HCT116 (cell line): ENCODE measurements around the gene ISOC1. TPM values are rescaled to one million over a fixed set of nuclear protein-coding genes. Genes with fewer than 3 reads are reported as not detected.

Source experiments
- ATAC-seq: fragments of 200-7000 bp; cut with Tn5 transposase; 2 replicates; pipeline ENCODE4 v1.9.1; 2020; ENCODE audit warnings: mild to moderate bottlenecking, moderate library complexity
- BruUV-seq: library from RNA; stranded (reverse); fragments of 400-500 nt; replicated peaks from 2 replicates; lab custom pipeline; 2021; lab: Mats Ljungman, UMichigan
- CTCF ChIA-PET: fragments of 300-600 bp; sonication (Branson Sonifier 250); formaldehyde crosslinking; loops from one replicate; lab custom pipeline; 2021; ENCODE audit warnings: antibody characterized with exemption; lab: Charles Lee
- POLR2A ChIA-PET: fragments of 300-600, 350-600 bp; sonication (Branson Sonifier 250); formaldehyde crosslinking; loops from one replicate; lab custom pipeline; 2021; ENCODE audit warnings: antibody characterized with exemption; lab: Charles Lee
- RAD21 ChIA-PET, 2 experiments: fragments of 300-600 bp; sonication (Branson Sonifier 250); formaldehyde crosslinking; loops; one replicate each; lab custom pipeline; 2023; ENCODE audit warnings: low total read pairs in 2 of 2; ENCODE audit not compliant: uncharacterized antibody in 2 of 2, unreplicated experiment in 2 of 2, low non-redundant PET in 1 of 2; lab: Charles Lee
- DNase-seq: peaks from one replicate; pipeline ENCODE4 v3.0.0-alpha.2; 2010; ENCODE audit warnings: low read depth, low spot score
- H2AFZ ChIP-seq: fragments of 200-600 bp; shearing (Covaris generic), sonication (generic); 2 replicates; pipeline ENCODE4 v1.6.1; 2017; ENCODE audit warnings: low read depth, mixed run types, mixed read lengths, antibody characterized with exemption, low read length; ENCODE audit not compliant: poor library complexity, severe bottlenecking
- H3K27ac ChIP-seq: 2 replicates; pipeline ENCODE4 v1.5.1; 2012; ENCODE audit warnings: low read depth, low read length
- H3K27me3 ChIP-seq: fragments of 200-600 bp; sonication (generic); 2 replicates; pipeline ENCODE4 v1.6.1; 2016; ENCODE audit warnings: mixed run types, low read length, mixed read lengths; ENCODE audit not compliant: insufficient read depth
- H3K36me3 ChIP-seq, 2 experiments: fragments of 200-500 bp in 1 of 2; fragments of 200-600 bp in 1 of 2; sonication (Bioruptor generic) in 1 of 2; sonication (generic) in 1 of 2; 2 replicates each; pipeline versions ENCODE4 v1.5.1 to v1.6.1; 2014 to 2016; ENCODE audit warnings: low read length in 2 of 2, inconsistent platforms in 1 of 2, mixed read lengths in 1 of 2, mixed run types in 1 of 2; ENCODE audit not compliant: insufficient read depth in 2 of 2, control insufficient read depth in 1 of 2
- H3K4me1 ChIP-seq, 2 experiments: fragments of 200-600 bp in 1 of 2; sonication (generic) in 1 of 2; 2 replicates each; pipeline versions ENCODE4 v1.5.1 to v1.6.1; 2012 to 2017; ENCODE audit warnings: low read length in 2 of 2, inconsistent platforms in 1 of 2, mild to moderate bottlenecking in 1 of 2, mixed read lengths in 1 of 2, mixed run types in 1 of 2, moderate library complexity in 1 of 2; ENCODE audit not compliant: insufficient read depth in 2 of 2, control insufficient read depth in 1 of 2
- H3K4me2 ChIP-seq: fragments of 200-600 bp; sonication (generic); 2 replicates; pipeline ENCODE4 v1.6.1; 2017; ENCODE audit warnings: mixed run types, low read length, mixed read lengths
- H3K4me3 ChIP-seq, 2 experiments: fragments of 200-600 bp in 1 of 2; sonication (generic) in 1 of 2; replicated peaks in 1 of 2; 2 replicates each; pipeline ENCODE4 v1.5.1; 2011 to 2016; ENCODE audit warnings: low read length in 2 of 2, control low read depth in 1 of 2, low read depth in 1 of 2, mild to moderate bottlenecking in 1 of 2, mixed read lengths in 1 of 2, mixed run types in 1 of 2
- H3K79me2 ChIP-seq: fragments of 200-600 bp; sonication (generic); 2 replicates; pipeline ENCODE4 v1.6.1; 2017; ENCODE audit warnings: mild to moderate bottlenecking, mixed run types, low read length, moderate library complexity, mixed read lengths; ENCODE audit not compliant: insufficient read depth
- H3K9ac ChIP-seq: fragments of 200-600 bp; sonication (generic); 2 replicates; pipeline ENCODE4 v1.6.1; 2016; ENCODE audit warnings: low read length, mixed read lengths
- H3K9me2 ChIP-seq: fragments of 200-600 bp; sonication (generic), shearing (Covaris generic); 2 replicates; pipeline ENCODE4 v1.6.1; 2017; ENCODE audit warnings: mixed run types, mild to moderate bottlenecking, moderate library complexity; ENCODE audit not compliant: insufficient read depth
- H3K9me3 ChIP-seq, 2 experiments: fragments of 200-500 bp in 1 of 2; fragments of 200-600 bp in 1 of 2; sonication (Bioruptor generic) in 1 of 2; sonication (generic) in 1 of 2; 2 replicates each; pipeline ENCODE4 v1.6.1; 2014 to 2017; ENCODE audit warnings: low read length in 2 of 2, mixed read lengths in 2 of 2, inconsistent platforms in 1 of 2, low read depth in 1 of 2, mild to moderate bottlenecking in 1 of 2, mixed run types in 1 of 2, moderate library complexity in 1 of 2; ENCODE audit not compliant: control insufficient read depth in 1 of 2, insufficient read depth in 1 of 2
- H4K20me1 ChIP-seq: fragments of 200-600 bp; sonication (generic), shearing (Covaris generic); 2 replicates; pipeline ENCODE4 v1.6.1; 2017; ENCODE audit warnings: mixed run types, mild to moderate bottlenecking, moderate library complexity; ENCODE audit not compliant: insufficient read depth
- ATF3 ChIP-seq: IDR thresholded peaks from 2 replicates; pipeline ENCODE4 v1.6.1; 2012
- CBX3 ChIP-seq: IDR thresholded peaks from 2 replicates; pipeline ENCODE4 v1.6.1; 2012; ENCODE audit warnings: low read depth
- CEBPB ChIP-seq: IDR thresholded peaks from 2 replicates; pipeline ENCODE4 v1.6.1; 2012; ENCODE audit warnings: low read depth
- CTCF ChIP-seq, 3 experiments: fragments of 200-600 bp in 1 of 3; sonication (generic) in 1 of 3; IDR thresholded peaks in 2 of 3; conservative IDR thresholded peaks in 1 of 3; 2 replicates each; pipeline ENCODE4 v1.5.1; 2012 to 2017; ENCODE audit warnings: low read depth in 2 of 3, low read length in 2 of 3, antibody characterized with exemption in 1 of 3, borderline replicate concordance in 1 of 3, control low read depth in 1 of 3, mild to moderate bottlenecking in 1 of 3, mixed read lengths in 1 of 3, mixed run types in 1 of 3, moderate library complexity in 1 of 3; ENCODE audit not compliant: insufficient read depth in 1 of 3
- EGR1 ChIP-seq: IDR thresholded peaks from 2 replicates; pipeline ENCODE4 v1.6.1; 2012; ENCODE audit warnings: low read depth
- ELF1 ChIP-seq: IDR thresholded peaks from 2 replicates; pipeline ENCODE4 v1.6.1; 2012; ENCODE audit warnings: low read depth, borderline replicate concordance
- EZH2 ChIP-seq: fragments of 200-600 bp; sonication (generic); IDR thresholded peaks from 2 replicates; pipeline ENCODE4 v1.6.1; 2017; ENCODE audit warnings: antibody characterized with exemption, mixed run types
- EZH2phosphoT487 ChIP-seq: fragments of 200-600 bp; IDR thresholded peaks from 2 replicates; pipeline ENCODE4 v1.6.1; 2018; ENCODE audit warnings: antibody characterized with exemption, borderline replicate concordance
- FOSL1 ChIP-seq: IDR thresholded peaks from 2 replicates; pipeline ENCODE4 v1.6.1; 2012; ENCODE audit warnings: low read depth
- MAX ChIP-seq: IDR thresholded peaks from 2 replicates; pipeline ENCODE4 v1.6.1; 2012
- POLR2A ChIP-seq: IDR thresholded peaks from 2 replicates; pipeline ENCODE4 v1.7.0; 2011; ENCODE audit warnings: borderline replicate concordance; ENCODE audit not compliant: insufficient read depth, insufficient read length; ENCODE audit errors: extremely low read depth
- POLR2AphosphoS5 ChIP-seq: IDR thresholded peaks from 2 replicates; pipeline ENCODE4 v1.6.1; 2011; ENCODE audit warnings: mild to moderate bottlenecking, low read depth, low read length, moderate library complexity
- REST ChIP-seq: IDR thresholded peaks from 2 replicates; pipeline ENCODE4 v1.6.1; 2012; ENCODE audit warnings: low read depth
- SP1 ChIP-seq: IDR thresholded peaks from 2 replicates; pipeline ENCODE4 v1.6.1; 2012; ENCODE audit warnings: low read depth
- SRF ChIP-seq: IDR thresholded peaks from 2 replicates; pipeline ENCODE4 v1.6.1; 2012; ENCODE audit warnings: low read depth
- TCF7L2 ChIP-seq: IDR thresholded peaks from 2 replicates; pipeline ENCODE4 v1.7.0; 2011; ENCODE audit warnings: borderline replicate concordance, inconsistent platforms; ENCODE audit not compliant: insufficient read depth, insufficient read length; ENCODE audit errors: extremely low read depth
- YY1 ChIP-seq: IDR thresholded peaks from 2 replicates; pipeline ENCODE4 v1.6.1; 2011; ENCODE audit warnings: low read length, low read depth, moderate library complexity, mild to moderate bottlenecking; ENCODE audit not compliant: insufficient replicate concordance; ENCODE audit errors: extremely low read depth
- ZBTB33 ChIP-seq: IDR thresholded peaks from 2 replicates; pipeline ENCODE4 v1.6.1; 2011; ENCODE audit warnings: mild to moderate bottlenecking, low read length, moderate library complexity; ENCODE audit not compliant: insufficient replicate concordance; ENCODE audit errors: extremely low read depth
- ZFX ChIP-seq: fragments of 450-650 bp; IDR thresholded peaks from 2 replicates; pipeline ENCODE4 v1.6.1; 2017
- ZNF274 ChIP-seq: fragments of 200-500 bp; sonication (Bioruptor generic); IDR thresholded peaks from 2 replicates; pipeline ENCODE4 v1.6.1; 2014; ENCODE audit warnings: mild to moderate bottlenecking, low read depth, low read length, inconsistent platforms
- intact Hi-C: fragments of 100-400 bp; cut with micrococcal nuclease; formaldehyde crosslinking; loops from 2 replicates; pipeline ENCODE4 v1.10.0; 2022
- total RNA-seq: library from RNA; stranded (reverse); gene quantifications from one replicate; pipeline ENCODE4 v1.2.1, GENCODE V29; 2021; ENCODE audit not compliant: unreplicated experiment

Gene ISOC1
- total RNA-seq, 1 experiment from 2014 or later: 42.9 TPM

GRCh38 chr5:129051283-129051682 is 43.3 kb upstream of the ISOC1 start:
- ATAC-seq (no peak), DNase-seq (no peak)
- H2AFZ ChIP-seq: no peak overlapping the region
- no peak overlapping the region for H3K27ac ChIP-seq
- H4K20me1 ChIP-seq: no peaks in the 10 kb centered on the region
- POLR2A ChIA-PET: no interaction called here
- RAD21 ChIA-PET: no interaction called here
- H3K27me3 ChIP-seq: no peaks in the 10 kb centered on the region
- TF ChIP-seq ZFX: no peak
- no peak for TF ChIP-seq YY1
- TF ChIP-seq ZNF274: no peak
- no peak for TF ChIP-seq MAX
- TF ChIP-seq SRF: no peak
- no peak for TF ChIP-seq POLR2A
- TF ChIP-seq TCF7L2: no peak
- TF ChIP-seq CTCF (IDR thresholded peaks at IDR 0.05 in 2 of 3, conservative IDR thresholded peaks at IDR 0.05 in 1 of 3; ENCODE audit: borderline replicate concordance in 1 of 3, insufficient read depth in 1 of 3, low read depth in 2 of 3, low read length in 2 of 3): no peak
- no peak for TF ChIP-seq EZH2phosphoT487
- TF ChIP-seq EGR1: no peak
- no peak for TF ChIP-seq SP1
- TF ChIP-seq ZBTB33: no peak
- TF ChIP-seq FOSL1: no peak
- TF ChIP-seq CBX3: no peak
- TF ChIP-seq ELF1: no peak
- no peak for TF ChIP-seq REST
- no peak for TF ChIP-seq CEBPB
- TF ChIP-seq EZH2: no peak
- no peak for TF ChIP-seq POLR2AphosphoS5
- no peak for TF ChIP-seq ATF3
- no peaks in the 10 kb centered on the region for H3K4me1 ChIP-seq
- H3K9ac ChIP-seq: no peak overlapping the region
- no peak overlapping the region for H3K4me2 ChIP-seq
- no peaks in the 10 kb centered on the region for H3K9me2 ChIP-seq
- H3K4me3 ChIP-seq: no peak overlapping the region
- H3K36me3 ChIP-seq: no peaks in the 10 kb centered on the region
- no TSS peak for BruUV-seq
- intact Hi-C loops: loop anchor here (10.0 kb wide), 1 partner anchor 836 kb away; no protein-coding TSS in a partner anchor
- CTCF ChIA-PET: no interaction called here
- H3K9me3 ChIP-seq: no peaks in the 10 kb centered on the region
- no peaks in the 10 kb centered on the region for H3K79me2 ChIP-seq
